WTC11 (cell line): ENCODE measurements around the gene EVL. TPM values are rescaled to one million over a fixed set of nuclear protein-coding genes. Genes with fewer than 3 reads are reported as not detected.

ENCODE experiments used
- ATAC-seq: fragments of 200-7000 bp; cut with Tn5 transposase; 2 replicates; pipeline ENCODE4 v1.10.0; 2021; ENCODE audit warnings: mild to moderate bottlenecking, moderate library complexity
- CTCF ChIA-PET: fragments of 300-600 bp; sonication (Branson Sonifier 250); formaldehyde crosslinking; loops from one replicate; lab custom pipeline; 2021; ENCODE audit warnings: antibody characterized with exemption; lab: Charles Lee
- POLR2A ChIA-PET: fragments of 350-600 bp; sonication (Branson Sonifier 250); formaldehyde crosslinking; loops from one replicate; lab custom pipeline; 2021; ENCODE audit warnings: antibody characterized with exemption; lab: Charles Lee
- DNase-seq: peaks from one replicate; pipeline ENCODE4 v3.0.0; 2021; ENCODE audit warnings: low spot score
- H3K27ac Mint-ChIP-seq: 2 replicates; pipeline ENCODE4 v1.8.0; 2021; ENCODE audit warnings: mixed read lengths
- H3K27me3 Mint-ChIP-seq: 2 replicates; pipeline ENCODE4 v1.8.0; 2021; ENCODE audit warnings: low read depth, mild to moderate bottlenecking, moderate library complexity, mixed read lengths
- H3K36me3 Mint-ChIP-seq: 2 replicates; pipeline ENCODE4 v1.8.0; 2021; ENCODE audit warnings: mixed read lengths
- H3K4me1 Mint-ChIP-seq: 2 replicates; pipeline ENCODE4 v1.8.0; 2022; ENCODE audit warnings: mixed read lengths
- H3K4me3 Mint-ChIP-seq: 2 replicates; pipeline ENCODE4 v1.8.0; 2021; ENCODE audit warnings: mild to moderate bottlenecking, moderate library complexity, mixed read lengths
- H3K9me3 Mint-ChIP-seq: 2 replicates; pipeline ENCODE4 v1.8.0; 2021; ENCODE audit warnings: mixed read lengths
- EMX1 ChIP-seq: fragments of 250-450 bp; sonication (Bioruptor Pico); IDR thresholded peaks from 2 replicates; pipeline ENCODE4 v1.8.0; 2021; ENCODE audit warnings: mild to moderate bottlenecking
- FOXK1 ChIP-seq: sonication (generic); formaldehyde crosslinking; IDR thresholded peaks from 2 replicates; pipeline ENCODE4 v1.8.0; 2022; ENCODE audit warnings: mild to moderate bottlenecking, moderate library complexity, missing genetic modification reagents
- GABPB1 ChIP-seq: sonication (generic); formaldehyde crosslinking; IDR thresholded peaks from 2 replicates; pipeline ENCODE4 v1.8.1; 2023; ENCODE audit warnings: mild to moderate bottlenecking, missing genetic modification reagents
- KAT7 ChIP-seq: sonication (generic); formaldehyde crosslinking; IDR thresholded peaks from 2 replicates; pipeline ENCODE4 v1.8.1; 2023; ENCODE audit warnings: missing genetic modification reagents, mild to moderate bottlenecking, borderline replicate concordance
- NR3C1 ChIP-seq: sonication (generic); formaldehyde crosslinking; conservative IDR thresholded peaks from 2 replicates; pipeline ENCODE4 v1.8.1; 2023; ENCODE audit warnings: low read depth, mild to moderate bottlenecking, missing genetic modification reagents
- PRDM15 ChIP-seq: sonication (generic); formaldehyde crosslinking; IDR thresholded peaks from 2 replicates; pipeline ENCODE4 v1.8.0; 2022; ENCODE audit warnings: missing genetic modification reagents
- RELA ChIP-seq: sonication (generic); formaldehyde crosslinking; IDR thresholded peaks from 2 replicates; pipeline ENCODE4 v1.8.1; 2022; ENCODE audit warnings: missing genetic modification reagents, mild to moderate bottlenecking, borderline replicate concordance
- RORB ChIP-seq: fragments of 250-450 bp; sonication (Bioruptor Pico); IDR thresholded peaks from 2 replicates; pipeline ENCODE4 v1.9.0; 2021; ENCODE audit warnings: mild to moderate bottlenecking
- SP1 ChIP-seq: sonication (generic); formaldehyde crosslinking; conservative IDR thresholded peaks from 2 replicates; pipeline ENCODE4 v1.8.1; 2022; ENCODE audit warnings: missing genetic modification reagents
- ZMAT4 ChIP-seq: fragments of 250-450 bp; sonication (Bioruptor Pico); IDR thresholded peaks from 2 replicates; pipeline ENCODE4 v1.9.0; 2021; ENCODE audit warnings: mild to moderate bottlenecking
- ZNF263 ChIP-seq: sonication (generic); formaldehyde crosslinking; IDR thresholded peaks from 2 replicates; pipeline ENCODE4 v1.8.1; 2022; ENCODE audit warnings: low read depth, mild to moderate bottlenecking, moderate library complexity, missing genetic modification reagents
- ZNF281 ChIP-seq: sonication (generic); formaldehyde crosslinking; IDR thresholded peaks from 2 replicates; pipeline ENCODE4 v1.8.0; 2023; ENCODE audit warnings: mild to moderate bottlenecking, missing genetic modification reagents
- ZNF416 ChIP-seq: fragments of 250-450 bp; sonication (Bioruptor Pico); IDR thresholded peaks from 2 replicates; pipeline ENCODE4 v1.9.0; 2021; ENCODE audit warnings: mild to moderate bottlenecking, inconsistent platforms
- ZNF532 ChIP-seq: fragments of 250-450 bp; sonication (Bioruptor Pico); IDR thresholded peaks from 2 replicates; pipeline ENCODE4 v1.9.0; 2021; ENCODE audit warnings: mild to moderate bottlenecking, borderline replicate concordance
- ZSCAN18 ChIP-seq: fragments of 250-450 bp; sonication (Bioruptor Pico); IDR thresholded peaks from 2 replicates; pipeline ENCODE4 v2.1.2; 2022; ENCODE audit warnings: mild to moderate bottlenecking, moderate library complexity
- total RNA-seq: library from RNA; stranded (reverse); gene quantifications from 3 replicates; pipeline ENCODE4 v1.2.3, GENCODE V29; 2021
- TF ChIP-seq, protein P1 (sequence below): sonication (generic); formaldehyde crosslinking; IDR thresholded peaks from 2 replicates; pipeline ENCODE4 v1.8.1; 2023; ENCODE audit warnings: mild to moderate bottlenecking, missing genetic modification reagents, borderline replicate concordance
- TF ChIP-seq, protein P2 (sequence below): sonication (generic); formaldehyde crosslinking; IDR thresholded peaks from 2 replicates; pipeline ENCODE4 v1.8.1; 2022; ENCODE audit warnings: mild to moderate bottlenecking, moderate library complexity, missing genetic modification reagents
- TF ChIP-seq, protein P3 (sequence below): sonication (generic); formaldehyde crosslinking; conservative IDR thresholded peaks from 2 replicates; pipeline ENCODE4 v1.8.1; 2022; ENCODE audit warnings: mild to moderate bottlenecking, missing genetic modification reagents

The EVL gene
- total RNA-seq, 1 experiment from 2014 or later, result 60.8 TPM

DNA sequence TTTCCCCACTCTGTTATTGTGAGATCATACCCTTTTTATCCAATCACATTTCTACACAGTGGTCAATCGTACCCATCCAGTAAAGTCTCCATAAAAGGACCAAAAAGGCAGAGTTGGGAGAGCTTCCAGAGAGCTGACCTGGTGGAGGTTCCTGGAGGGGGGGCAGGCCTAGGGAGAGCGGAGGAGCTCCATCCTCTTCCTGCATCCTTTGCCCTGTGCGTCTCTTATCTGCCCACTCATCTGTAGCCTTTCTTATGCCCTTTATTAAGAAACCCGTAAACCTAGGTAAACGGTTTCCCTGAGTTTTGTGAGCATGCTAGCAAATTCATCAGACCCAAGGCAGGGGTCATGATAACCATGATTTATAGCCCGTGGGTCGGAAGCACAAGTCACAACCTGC is 26.2 kb downstream of the EVL start (continued):
- TF ChIP-seq, protein P1, sequence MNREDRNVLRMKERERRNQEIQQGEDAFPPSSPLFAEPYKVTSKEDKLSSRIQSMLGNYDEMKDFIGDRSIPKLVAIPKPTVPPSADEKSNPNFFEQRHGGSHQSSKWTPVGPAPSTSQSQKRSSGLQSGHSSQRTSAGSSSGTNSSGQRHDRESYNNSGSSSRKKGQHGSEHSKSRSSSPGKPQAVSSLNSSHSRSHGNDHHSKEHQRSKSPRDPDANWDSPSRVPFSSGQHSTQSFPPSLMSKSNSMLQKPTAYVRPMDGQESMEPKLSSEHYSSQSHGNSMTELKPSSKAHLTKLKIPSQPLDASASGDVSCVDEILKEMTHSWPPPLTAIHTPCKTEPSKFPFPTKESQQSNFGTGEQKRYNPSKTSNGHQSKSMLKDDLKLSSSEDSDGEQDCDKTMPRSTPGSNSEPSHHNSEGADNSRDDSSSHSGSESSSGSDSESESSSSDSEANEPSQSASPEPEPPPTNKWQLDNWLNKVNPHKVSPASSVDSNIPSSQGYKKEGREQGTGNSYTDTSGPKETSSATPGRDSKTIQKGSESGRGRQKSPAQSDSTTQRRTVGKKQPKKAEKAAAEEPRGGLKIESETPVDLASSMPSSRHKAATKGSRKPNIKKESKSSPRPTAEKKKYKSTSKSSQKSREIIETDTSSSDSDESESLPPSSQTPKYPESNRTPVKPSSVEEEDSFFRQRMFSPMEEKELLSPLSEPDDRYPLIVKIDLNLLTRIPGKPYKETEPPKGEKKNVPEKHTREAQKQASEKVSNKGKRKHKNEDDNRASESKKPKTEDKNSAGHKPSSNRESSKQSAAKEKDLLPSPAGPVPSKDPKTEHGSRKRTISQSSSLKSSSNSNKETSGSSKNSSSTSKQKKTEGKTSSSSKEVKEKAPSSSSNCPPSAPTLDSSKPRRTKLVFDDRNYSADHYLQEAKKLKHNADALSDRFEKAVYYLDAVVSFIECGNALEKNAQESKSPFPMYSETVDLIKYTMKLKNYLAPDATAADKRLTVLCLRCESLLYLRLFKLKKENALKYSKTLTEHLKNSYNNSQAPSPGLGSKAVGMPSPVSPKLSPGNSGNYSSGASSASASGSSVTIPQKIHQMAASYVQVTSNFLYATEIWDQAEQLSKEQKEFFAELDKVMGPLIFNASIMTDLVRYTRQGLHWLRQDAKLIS (CRISPR knock-in tag), result no peak
- TF ChIP-seq RELA (CRISPR knock-in tag) (no peak), ZNF263 (CRISPR knock-in tag) (no peak), KAT7 (CRISPR knock-in tag) (no peak), NR3C1 (CRISPR knock-in tag) (no peak)
- TF ChIP-seq, all 79 proteins: peak for 0

- TF ChIP-seq ZNF263 (CRISPR knock-in tag) (no peak), ZNF532 (CRISPR knock-in tag) (no peak), ZSCAN18 (CRISPR knock-in tag) (no peak), GABPB1 (CRISPR knock-in tag) (no peak), EMX1 (CRISPR knock-in tag) (no peak), FOXK1 (CRISPR knock-in tag) (no peak), ZNF416 (no peak), ZNF281 (no peak), SP1 (no peak), RORB (CRISPR knock-in tag) (no peak), PRDM15 (CRISPR knock-in tag) (no peak), ZMAT4 (CRISPR knock-in tag) (no peak)
- TF ChIP-seq, protein P2, sequence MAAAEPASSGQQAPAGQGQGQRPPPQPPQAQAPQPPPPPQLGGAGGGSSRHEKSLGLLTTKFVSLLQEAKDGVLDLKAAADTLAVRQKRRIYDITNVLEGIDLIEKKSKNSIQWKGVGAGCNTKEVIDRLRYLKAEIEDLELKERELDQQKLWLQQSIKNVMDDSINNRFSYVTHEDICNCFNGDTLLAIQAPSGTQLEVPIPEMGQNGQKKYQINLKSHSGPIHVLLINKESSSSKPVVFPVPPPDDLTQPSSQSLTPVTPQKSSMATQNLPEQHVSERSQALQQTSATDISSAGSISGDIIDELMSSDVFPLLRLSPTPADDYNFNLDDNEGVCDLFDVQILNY, result no peak
- TF ChIP-seq, protein P3, sequence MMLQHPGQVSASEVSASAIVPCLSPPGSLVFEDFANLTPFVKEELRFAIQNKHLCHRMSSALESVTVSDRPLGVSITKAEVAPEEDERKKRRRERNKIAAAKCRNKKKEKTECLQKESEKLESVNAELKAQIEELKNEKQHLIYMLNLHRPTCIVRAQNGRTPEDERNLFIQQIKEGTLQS, result no peak
- H3K4me1 Mint-ChIP-seq, result no peaks in the 10 kb centered on the region
- no peak overlapping the region for H3K27ac Mint-ChIP-seq
- no peak overlapping the region for H3K4me3 Mint-ChIP-seq
- no peaks in the 10 kb centered on the region for H3K9me3 Mint-ChIP-seq
- H3K36me3 Mint-ChIP-seq, result no peaks in the 10 kb centered on the region
- ATAC-seq, result no peak
- ChIA-PET POLR2A (no interaction called here), CTCF (interaction anchor here (0.6 kb wide), 2 partner anchors 42 to 156 kb away, joined by 3 read pairs; no protein-coding TSS in a partner anchor)
- H3K27me3 Mint-ChIP-seq, result no peaks in the 10 kb centered on the region
- DNase-seq, result no peak
Measured at GRCh38 chr14:100092832-100093231, 27.6 kb downstream of the EVL start.
